OCI-M2 (cell line): ENCODE data around the gene SLC23A3.

ENCODE experiments used
- DNase-seq: peaks from one replicate; lab custom pipeline; 2025; ENCODE audit not compliant: unreplicated experiment; lab: John Stamatoyannopoulos, UW

The SLC23A3 gene

DNA sequence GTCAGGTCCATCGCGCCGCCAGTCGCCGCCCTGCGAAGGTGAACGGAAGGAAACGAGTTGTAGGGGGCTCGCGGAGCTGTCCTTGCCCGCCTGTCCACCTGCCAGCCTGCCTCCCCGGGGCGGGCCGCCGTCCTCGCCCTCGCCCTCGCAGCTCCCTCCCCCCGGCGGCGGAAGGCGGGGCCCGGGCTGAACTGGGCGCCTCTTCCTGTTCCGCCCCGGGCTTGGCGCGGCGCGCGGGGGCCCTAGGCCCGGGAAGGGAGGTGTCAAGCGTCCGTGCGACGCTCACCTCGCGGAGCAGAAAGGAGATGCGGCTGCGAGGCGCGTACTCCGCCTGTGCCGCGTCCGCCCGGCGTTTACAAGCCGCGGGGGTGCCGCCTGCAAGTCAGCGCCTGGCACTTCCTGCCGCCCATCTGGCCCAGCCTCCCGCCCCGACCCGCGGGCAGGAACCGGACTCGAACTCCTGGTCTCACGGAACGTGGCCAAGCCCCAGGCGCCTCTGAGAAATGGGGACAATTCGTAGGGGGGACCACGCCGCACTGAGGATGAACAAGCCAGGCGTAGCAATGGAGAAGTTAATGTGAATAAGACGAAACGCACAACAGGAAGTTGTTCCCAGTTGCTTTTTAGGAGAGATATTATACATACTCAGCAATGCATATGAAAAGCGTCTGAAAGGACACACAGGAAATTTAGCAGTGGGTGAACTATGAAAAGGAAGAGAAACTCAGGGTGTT, 7.2 kb upstream of the SLC23A3 start, which contains the start of gene CNPPD1:
Gene CNPPD1, minus strand, starts transcription at position 108 of the 734 bp plus-strand sequence. Its CDS starts 97 bp downstream, at position 11.
- DNase-seq, result no peak

DNA sequence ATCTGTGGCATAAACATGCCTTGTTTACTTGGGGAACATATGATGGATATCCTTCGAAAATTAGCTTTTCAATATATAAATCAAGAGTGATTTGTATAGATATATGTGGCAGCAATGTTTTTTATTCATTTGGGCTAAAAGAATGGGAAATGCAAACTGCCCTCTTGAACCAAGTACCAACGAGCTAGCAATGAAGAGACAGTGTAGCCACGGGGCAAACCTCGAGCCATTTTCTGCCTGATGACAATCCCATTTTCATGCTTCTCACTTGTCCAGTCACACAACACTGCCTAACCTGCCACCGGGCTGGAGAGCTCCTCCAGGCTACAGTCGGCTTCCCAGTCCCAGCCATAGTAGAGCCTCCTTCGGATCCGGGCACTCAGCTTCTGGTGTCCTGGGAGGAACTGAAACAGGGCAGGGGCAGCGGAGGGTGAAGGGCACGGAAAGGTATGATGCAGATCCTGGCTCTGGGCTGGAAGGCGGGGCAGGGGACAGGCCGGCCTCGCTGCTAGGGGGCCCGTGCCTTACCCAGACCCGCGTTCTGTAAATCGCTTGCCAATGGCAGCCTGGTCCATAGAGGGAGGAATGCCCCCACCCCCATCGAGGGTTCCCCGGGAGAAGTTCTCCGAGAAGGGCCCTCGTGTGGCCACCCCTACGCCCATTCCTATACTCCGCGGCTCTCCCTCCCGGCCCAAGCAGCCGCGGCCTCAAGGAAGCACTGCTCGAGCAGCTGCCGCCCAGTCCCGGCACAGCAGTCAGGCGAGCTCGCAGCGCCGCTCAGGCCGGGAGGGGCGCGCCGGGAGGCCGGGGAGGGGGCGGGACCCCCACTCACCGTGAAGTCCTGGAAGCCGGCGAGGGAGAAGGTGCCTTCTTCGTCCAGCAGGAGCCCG, 6.3 kb upstream of the SLC23A3 start:
- DNase-seq, result no peak

DNA sequence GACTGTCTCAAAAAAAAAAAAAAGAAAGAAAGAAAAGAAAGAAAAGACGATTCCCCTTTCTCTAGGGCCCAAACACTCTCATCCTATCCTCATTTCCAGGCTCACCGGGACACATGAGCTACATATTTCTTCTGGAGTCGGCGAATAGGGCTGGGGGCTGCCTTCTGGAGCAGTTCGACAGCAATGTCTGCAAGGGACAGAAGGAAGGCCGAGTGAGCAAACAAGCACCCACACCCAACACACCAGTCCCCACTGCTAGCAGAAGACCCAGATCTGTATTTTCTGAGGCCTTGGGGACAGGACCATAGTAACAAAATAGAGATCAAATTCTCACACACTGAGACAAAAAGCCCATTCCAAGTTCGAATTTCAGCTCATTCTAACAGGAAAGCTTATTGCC, 5.7 kb upstream of the SLC23A3 start:
- DNase-seq, result no peak

DNA sequence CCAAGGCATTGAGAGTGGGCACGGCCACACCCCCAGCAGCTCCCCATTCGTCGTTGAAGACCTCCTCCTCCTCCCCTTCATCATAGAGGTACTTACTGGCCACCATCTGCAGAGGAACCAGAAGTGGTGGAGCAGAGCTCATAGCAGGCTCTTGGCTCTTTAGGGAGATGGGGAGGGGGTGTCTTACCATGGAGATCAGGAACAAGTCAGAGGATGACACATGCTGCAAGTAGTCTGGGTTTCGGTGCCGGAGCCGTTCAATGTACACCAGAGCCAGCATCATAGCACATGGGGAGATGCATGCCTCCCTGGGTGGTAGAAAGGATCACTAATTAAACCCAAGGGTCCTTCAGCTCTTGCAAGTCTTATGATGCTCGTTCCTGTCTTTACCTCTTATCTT, 5.0 kb upstream of the SLC23A3 start:
- no peak for DNase-seq

DNA sequence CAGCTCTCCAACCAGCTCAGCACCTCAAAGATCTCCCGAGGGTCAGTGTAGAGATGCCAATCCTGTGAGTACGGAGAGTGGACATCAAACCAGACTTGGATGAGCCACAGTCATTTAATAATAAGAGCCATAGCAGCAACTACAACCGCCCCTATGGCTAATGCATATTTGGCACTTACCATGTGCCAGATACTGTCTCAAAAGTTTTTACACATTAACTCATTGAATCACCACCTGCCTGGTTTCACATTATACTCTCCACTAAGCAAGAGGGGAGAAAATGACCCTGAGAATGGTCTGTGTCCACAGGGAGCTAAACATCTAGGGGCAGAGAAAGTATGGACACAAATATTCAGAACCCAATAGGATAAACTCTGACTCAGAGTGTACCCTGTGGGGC, 4.3 kb upstream of the SLC23A3 start:
- no peak for DNase-seq

DNA sequence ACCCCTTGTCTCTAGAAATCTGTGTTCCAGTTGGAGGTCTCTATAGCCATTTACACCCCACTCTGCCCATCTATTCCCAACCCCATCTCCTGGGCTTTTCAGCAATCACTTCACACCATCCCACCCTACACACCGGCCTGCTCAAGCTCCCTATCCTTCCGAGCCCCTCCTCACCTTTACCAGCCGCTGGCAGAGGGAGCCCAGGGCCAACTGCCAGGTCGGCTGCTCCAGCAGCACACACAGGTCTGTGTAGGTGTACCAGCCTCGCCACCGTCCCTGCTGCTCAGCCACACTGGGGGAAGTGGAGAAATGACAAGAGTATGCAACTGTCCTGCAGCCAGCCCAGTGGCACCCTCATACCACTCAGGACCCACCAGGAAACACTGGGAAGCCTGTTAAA, 3.3 kb upstream of the SLC23A3 start:
- no peak for DNase-seq

DNA sequence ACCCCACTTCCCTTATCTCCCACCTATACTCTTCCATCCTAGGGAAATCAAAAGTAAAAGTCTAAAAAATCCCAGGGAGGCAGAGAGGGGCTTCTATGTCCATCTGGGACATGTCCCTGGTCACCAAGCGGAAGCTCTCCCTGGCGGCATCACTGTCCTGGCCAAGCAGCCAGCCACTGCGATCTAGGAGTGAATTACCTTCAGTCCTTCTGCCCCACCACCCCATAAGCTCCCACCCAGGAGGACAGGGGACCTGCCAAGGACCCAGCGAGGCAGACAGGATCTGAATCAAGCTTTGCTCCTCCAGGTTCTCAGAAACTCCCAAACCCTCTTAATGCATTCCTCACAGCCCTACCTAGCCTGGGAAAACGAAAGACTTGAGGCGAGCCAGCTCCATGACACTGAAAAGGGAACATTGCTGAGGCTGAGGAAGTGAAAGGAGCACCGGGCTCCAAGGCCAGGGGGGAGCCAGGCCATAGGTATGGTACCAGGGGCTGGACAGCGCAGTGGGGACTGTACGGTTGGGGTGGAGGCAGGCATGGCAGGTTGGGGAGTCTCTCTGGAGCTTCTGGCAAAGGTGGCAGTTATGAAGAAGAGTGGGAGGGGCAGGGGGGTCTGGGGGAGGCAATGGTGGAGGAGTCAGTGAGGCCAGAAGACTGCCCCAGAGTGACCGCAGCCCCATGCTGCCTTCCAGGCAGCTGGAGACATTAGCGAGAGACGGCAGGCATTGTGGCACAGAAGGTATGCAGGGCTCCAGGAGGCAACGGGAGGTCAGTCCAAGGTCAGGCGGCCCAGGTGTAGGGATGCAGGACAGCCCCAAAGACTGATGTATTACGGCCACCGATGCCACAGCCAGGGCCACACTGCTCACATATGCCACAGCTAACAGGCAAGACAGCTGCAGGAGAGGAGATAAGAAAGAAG, 2.7 kb upstream of the SLC23A3 start:
- no peak for DNase-seq

DNA sequence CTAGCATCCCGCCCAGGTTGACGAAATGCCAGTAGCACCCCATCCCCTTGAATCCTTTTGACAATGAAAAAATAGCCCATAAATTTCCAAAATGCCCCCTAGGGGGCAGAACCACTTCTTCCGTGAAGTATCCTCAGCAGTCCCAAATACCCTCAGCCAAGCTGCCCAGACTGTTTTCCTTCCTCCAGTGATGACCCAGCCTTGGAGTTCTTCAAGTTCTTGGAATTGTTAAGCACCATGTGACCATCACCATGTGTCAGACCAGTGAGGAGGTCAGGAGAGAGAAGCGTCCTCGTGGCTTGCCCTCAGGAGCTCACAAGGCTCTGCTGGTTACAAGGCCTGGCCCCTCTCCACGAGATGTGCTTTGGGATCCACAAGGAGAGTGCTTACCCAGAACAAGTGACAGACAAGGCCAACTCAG, 1.4 kb upstream of the SLC23A3 start:
- DNase-seq, result no peak

DNA sequence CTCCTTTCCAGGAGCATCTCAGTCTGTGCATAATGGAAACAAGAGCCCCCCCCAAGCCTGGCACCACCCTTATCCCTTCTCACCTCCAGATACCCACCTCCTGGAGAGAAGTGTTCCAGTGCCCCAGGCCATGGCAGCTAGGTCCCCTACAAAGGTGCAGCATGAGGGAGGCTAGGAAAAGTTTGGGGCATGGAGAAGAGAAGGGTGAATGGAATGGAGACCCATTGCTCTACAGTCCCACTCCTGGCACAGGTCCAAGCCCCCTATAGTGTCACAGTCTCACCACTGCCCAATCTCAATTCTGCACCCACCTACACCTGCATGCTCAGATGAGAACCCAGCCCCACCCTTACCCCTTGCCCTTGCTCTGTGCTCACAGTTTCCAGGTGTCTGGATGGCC, 897 bp downstream of the SLC23A3 start:
- no peak for DNase-seq

DNA sequence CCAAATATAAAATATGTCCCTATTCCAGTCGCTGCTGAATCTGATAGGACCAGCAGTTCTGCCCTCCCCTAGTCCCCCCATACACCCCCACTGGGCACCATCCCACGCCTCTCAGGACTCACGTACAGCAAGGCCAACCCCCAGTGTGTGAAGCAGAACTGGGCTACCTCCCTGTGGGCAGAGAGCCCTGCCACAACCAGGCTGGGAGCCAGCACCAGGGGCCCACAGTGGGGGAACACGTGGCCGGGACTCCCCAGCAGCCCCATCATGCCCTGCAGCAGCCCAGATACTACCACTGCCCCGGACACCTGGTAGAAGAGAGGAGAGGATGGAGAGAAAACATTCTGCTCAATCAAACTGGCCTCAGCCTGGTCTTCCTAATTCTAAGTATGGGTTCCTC, 1.3 kb downstream of the SLC23A3 start:
- DNase-seq, result no peak

DNA sequence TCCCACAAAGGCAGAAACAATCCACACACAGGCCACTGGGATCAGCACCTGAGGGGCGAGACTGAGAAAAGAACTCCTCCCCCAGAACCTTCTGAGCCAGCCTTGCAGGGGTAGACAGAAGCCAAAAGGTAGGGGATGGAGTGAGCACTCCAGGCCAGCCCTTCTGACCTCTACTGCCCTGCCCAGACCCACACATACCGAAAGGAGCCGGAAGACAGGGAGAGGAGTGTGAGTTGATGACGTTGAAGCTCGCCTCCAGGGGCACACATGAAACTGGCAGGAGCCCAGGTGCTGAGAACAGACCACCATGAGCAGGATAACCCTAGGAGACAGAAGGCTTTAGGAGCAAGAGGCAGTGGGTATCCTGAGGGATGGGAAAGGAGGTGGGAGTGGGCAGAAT, 1.8 kb downstream of the SLC23A3 start:
- no peak for DNase-seq

DNA sequence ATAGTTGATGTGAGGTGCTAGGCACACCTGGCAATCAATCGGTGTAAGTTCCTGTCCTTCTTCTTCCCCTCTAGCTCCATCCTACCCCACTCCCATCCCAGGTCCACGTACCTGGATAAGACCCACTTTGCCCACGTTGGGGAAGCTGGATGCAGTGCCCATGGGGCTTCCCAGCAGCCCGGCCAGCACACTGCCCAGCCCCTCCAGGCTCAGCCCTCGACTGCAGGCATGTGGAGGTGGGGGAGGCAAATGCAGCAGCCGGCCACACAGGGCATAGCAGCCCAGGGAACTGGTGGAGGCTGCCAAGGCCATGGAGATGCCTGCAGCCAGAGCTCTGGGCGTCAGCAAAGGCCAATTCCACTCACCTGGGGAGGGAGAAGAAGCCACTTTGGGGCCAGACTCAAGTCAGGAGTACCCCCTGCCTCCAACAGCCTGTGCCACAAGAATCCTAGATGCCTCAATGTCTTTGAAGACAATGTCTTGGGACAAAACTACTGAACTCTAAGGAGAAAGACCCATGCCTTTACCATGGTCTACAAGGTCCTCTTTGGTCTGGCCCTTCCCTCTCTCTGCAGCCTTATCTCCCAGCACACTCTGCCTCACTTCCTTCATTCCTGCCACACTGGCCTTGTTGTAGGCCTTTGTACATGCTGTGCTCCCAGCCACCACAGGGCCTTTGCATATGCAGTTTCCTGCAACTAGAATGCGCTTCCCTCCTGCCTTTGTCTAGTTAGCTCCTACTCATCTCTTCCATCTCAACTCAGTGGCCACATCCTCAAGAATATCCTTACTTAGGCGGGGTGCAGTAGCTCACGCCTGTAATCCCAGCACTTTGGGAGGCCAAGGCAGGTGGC, 4.5 kb downstream of the SLC23A3 start:
- DNase-seq, result no peak

DNA sequence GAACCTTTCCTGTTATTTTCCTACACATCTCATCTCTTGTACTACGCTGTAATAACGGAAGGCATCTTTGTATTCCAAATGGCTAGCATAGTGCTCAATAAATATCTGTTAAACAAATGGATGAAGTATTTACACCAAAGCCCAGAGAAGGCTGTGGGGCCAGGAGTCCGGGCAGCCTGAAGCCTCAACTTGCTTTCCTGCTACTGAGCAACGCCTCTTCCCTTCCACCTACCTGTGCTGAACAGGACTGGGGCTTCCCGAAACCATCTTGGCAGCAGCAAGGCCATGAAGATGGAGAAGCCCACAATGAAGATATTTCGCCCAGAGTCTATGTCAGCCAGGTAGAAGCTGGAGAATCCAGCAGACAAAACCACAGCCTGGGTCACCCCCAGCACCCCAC, 6.7 kb downstream of the SLC23A3 start:
- DNase-seq, result no peak

DNA sequence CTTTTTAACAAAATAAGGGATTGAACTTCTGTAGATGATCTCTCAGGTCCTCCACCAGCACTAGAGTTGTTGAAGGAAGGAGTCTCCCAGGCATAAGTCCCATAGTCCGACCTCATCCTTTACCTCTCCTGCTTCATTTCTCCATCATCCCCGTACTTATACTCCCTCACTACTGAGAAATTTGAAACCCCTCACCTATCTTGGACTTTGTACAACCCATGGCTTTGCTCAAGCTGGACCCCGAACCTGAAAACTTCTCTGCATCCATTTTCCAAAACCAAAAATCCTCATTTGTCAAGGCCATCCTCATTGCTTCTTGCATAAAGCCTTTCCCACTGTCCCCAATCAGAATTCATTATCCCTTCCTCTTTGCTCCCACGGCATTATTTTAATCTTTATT, 8.7 kb downstream of the SLC23A3 start:
- DNase-seq, result no peak

DNA sequence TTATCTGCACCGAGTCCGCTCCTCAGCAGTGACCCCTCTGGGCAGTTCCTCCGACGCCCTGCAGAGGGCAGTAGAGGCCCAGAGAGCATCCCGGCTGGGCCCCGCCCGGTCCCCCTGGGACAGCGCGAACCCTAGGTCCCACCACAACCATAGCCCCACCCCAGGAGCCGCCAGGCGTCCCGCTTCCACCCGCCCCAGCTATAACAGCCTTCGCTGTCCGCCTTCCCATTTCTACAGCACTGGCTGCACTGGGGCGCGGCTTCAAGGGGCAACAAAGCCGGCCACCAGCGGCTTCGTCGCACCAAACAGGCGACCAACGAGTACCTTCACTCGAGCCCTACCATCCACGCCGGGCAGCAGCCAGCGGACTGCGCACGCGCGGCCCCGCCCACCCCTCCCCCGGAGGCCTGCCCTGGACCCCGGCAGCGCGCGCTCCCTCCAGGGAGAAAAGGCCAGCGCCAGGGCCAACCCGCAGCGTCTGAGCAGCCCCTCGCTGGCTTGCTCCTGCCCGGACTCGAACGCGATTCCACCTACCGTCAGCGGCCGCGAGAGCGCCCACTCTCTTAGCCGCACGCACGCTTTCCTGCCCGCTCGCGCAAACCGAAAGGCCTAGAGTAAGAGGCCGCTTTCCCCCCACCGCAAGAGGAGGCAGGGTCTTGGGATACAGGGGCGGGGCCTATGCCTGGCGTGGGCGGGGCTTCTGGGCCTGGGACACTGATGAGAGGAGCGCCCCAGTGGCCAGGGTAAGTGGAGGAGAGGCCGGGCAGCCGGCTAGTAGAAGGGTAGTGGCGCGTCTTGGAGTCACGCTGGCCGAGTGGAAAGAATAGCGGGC, 9.4 kb downstream of the SLC23A3 start, which contains the start of gene NHEJ1:
Gene NHEJ1, minus strand, starts transcription at position 630 of the 832 bp plus-strand sequence. CDS start 2,453 bp downstream, outside the sequence.
- peak; percentile 71 for DNase-seq

DNA sequence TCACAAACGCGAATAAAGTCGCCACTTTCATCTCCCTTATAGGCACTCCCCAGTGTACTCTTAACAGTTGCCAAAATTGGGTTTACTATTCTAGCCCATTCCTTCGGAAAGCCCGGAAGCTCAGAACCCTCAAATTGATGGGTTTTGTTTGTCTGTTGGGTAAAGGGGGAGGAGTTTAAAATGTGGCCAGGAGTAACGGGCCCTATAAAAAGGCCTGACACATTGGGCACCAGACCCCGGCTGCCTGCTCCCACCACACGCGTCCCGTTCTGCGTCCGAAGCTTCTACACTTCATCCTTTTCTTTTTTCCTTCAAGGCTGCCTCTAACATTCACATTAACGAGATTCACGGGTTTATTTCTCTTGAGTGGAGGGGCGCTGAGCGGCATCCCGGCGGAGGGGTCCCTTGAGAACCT, 10.1 kb downstream of the SLC23A3 start:
- no peak for DNase-seq

DNA sequence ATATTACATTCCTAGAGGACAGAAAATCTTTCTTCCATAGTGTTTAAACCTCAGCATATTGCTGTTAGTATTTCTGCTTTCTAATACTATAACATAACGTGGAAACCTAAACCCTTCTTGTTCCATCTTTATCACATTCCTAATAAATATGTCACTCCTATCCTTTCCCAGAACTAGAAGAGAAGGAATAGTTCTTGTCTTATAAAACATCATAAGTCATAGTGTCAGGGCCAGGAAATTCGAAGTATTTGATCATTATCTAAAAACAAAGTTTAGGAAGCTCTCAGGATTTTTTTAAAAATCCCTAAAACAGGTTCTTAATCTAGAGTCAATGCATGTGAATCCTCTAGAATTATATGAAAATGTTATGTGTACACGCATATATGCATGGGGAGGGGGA, 11.2 kb downstream of the SLC23A3 start:
- DNase-seq, result no peak

DNA sequence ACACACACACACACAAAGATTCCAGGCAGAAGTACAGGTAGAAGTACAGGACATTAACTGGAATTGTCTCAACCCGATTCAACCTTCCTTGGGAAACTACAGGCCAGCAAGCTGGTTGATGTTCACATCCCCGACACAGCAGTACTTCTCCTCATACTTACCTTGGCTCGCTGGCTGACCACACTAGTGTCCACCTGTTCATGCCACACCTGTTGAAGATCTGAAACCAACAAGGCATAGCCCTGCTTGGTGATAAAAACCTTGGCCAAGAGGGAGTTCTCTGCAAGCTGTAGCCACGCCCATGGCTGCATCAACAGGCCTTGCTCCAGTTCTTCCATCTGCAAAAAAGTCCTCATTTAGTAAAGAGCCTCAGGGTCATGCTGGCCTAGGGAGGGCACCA, 11.8 kb downstream of the SLC23A3 start:
- no peak for DNase-seq

DNA sequence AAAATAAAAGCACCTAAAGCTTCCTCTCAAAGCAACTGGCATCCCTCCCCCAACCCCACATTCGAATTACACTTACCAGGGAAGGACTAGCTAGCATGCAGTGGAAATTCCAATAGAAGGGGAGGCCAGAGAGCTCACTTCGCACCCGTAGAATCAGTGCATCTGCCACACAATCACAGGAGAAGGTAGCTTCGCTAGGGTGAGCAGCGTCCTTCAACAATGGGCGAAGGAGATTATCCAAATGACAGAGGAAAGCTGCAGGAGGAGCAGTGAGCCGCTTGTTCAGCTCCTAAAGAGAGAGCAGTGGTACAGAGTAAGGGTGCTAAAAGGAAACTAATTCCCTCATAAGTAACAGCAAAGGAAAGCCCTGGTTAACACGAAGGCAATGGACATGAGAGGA, 12.4 kb downstream of the SLC23A3 start:
- no peak for DNase-seq
